ENCODE results near the gene SLC24A3.

GRCh38 chr20:19440660-19441527 lies 228.5 kb downstream of the SLC24A3 start:
- no peak for TF ChIP-seq CTCF (IDR thresholded peaks at IDR 0.05)
- TF ChIP-seq POLR2A (IDR thresholded peaks at IDR 0.05) = no peak

All from heart left ventricle (tissue), 13 donors.